Body of pancreas (tissue), 4 donors: ENCODE data around the gene LGI2. TPM values are rescaled to one million over a fixed set of nuclear protein-coding genes. Genes with fewer than 3 reads are reported as not detected.

Source experiments
- ATAC-seq: fragments of 150-250 bp; one replicate; pipeline ENCODE4 v1.9.1; 2016
- DNase-seq, 4 donors: peaks; one replicate each; pipeline ENCODE4 v3.0.0-alpha.2; 2019
- H3K27ac ChIP-seq, 4 donors: fragments of 200-600 bp; sonication (generic); 1 replicate in 3 of 4; 2 replicates in 1 of 4; pipeline versions ENCODE4 v1.5.1 to v1.6.1; 2016 to 2019; ENCODE audit warnings: mild to moderate bottlenecking in 1 of 4, mixed read lengths in 1 of 4, moderate library complexity in 1 of 4
- H3K27me3 ChIP-seq, 2 donors: fragments of 200-600 bp; sonication (generic); one replicate each; pipeline ENCODE4 v1.6.0; 2016; ENCODE audit warnings: mild to moderate bottlenecking in 1 of 2
- H3K36me3 ChIP-seq, 2 donors: fragments of 200-600 bp; sonication (generic); replicated peaks in 1 of 2; 2 replicates each; pipeline ENCODE4 v1.5.1; 2016; ENCODE audit warnings: low read depth in 2 of 2; ENCODE audit not compliant: insufficient read depth in 1 of 2
- H3K4me1 ChIP-seq: fragments of 200-600 bp; sonication (generic); one replicate; pipeline ENCODE4 v1.6.0; 2016
- H3K4me3 ChIP-seq, 2 donors: fragments of 200-600 bp; sonication (generic); 1 replicate in 1 of 2; 2 replicates in 1 of 2; pipeline ENCODE4 v1.5.1; 2016 to 2019
- H3K9me3 ChIP-seq, 3 donors: fragments of 200-600 bp; sonication (generic); 1 replicate in 2 of 3; 2 replicates in 1 of 3; pipeline ENCODE4 v1.5.1; 2016
- POLR2A ChIP-seq, 3 donors: fragments of 450-650 bp; IDR thresholded peaks; one replicate each; pipeline ENCODE4 v1.6.1; 2016; ENCODE audit warnings: antibody characterized with exemption in 3 of 3, mild to moderate bottlenecking in 2 of 3
- WGBS, 2 donors: methylation state at CpG; one replicate each; pipeline ENCODE4 v1.1.5; 2017; 5-methylcytosine and 5-hydroxymethylcytosine counted together
- intact Hi-C: fragments of 100-400 bp; cut with DNase I; formaldehyde crosslinking; loops from one replicate; pipeline ENCODE4 v1.15.1; 2023
- total RNA-seq, 2 donors: library from RNA; depleted of rRNA; stranded (reverse); fragments of >200 nt; gene quantifications; one replicate each; pipeline ENCODE4 v1.1.0, GENCODE V29; 2016
- TF ChIP-seq, protein P1 (sequence below), 7 experiments: fragments of 450-650 bp in 4 of 7; fragments of 200-600 bp in 3 of 7; sonication (generic) in 3 of 7; IDR thresholded peaks; one replicate each; pipeline ENCODE4 v1.5.1; 2016 to 2019; ENCODE audit warnings: antibody characterized with exemption in 7 of 7

The LGI2 gene
- total RNA-seq, 2 donors from 2014 or later = 0.78 to 2.0 TPM

- H3K27ac ChIP-seq = no peak overlapping the region
- H3K4me1 ChIP-seq = no peaks in the 10 kb centered on the region
- TF ChIP-seq, protein P1, sequence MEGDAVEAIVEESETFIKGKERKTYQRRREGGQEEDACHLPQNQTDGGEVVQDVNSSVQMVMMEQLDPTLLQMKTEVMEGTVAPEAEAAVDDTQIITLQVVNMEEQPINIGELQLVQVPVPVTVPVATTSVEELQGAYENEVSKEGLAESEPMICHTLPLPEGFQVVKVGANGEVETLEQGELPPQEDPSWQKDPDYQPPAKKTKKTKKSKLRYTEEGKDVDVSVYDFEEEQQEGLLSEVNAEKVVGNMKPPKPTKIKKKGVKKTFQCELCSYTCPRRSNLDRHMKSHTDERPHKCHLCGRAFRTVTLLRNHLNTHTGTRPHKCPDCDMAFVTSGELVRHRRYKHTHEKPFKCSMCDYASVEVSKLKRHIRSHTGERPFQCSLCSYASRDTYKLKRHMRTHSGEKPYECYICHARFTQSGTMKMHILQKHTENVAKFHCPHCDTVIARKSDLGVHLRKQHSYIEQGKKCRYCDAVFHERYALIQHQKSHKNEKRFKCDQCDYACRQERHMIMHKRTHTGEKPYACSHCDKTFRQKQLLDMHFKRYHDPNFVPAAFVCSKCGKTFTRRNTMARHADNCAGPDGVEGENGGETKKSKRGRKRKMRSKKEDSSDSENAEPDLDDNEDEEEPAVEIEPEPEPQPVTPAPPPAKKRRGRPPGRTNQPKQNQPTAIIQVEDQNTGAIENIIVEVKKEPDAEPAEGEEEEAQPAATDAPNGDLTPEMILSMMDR (IDR thresholded peaks at IDR 0.05) = no peak
- no peak for TF ChIP-seq POLR2A (IDR thresholded peaks at IDR 0.05)
- no peaks in the 10 kb centered on the region for H3K27me3 ChIP-seq
- ATAC-seq (no peak), DNase-seq (no peak)
- H3K4me3 ChIP-seq = no peak overlapping the region
- H3K36me3 ChIP-seq = no peaks in the 10 kb centered on the region
- 79 to 87% methylated on average over 1 of the region's 1 CpG for WGBS, 2 donors
- intact Hi-C loops = no loop called here
- no peaks in the 10 kb centered on the region for H3K9me3 ChIP-seq
These were observed 20.8 kb upstream of the LGI2 start for GRCh38 chr4:25051534-25051933.

DNA sequence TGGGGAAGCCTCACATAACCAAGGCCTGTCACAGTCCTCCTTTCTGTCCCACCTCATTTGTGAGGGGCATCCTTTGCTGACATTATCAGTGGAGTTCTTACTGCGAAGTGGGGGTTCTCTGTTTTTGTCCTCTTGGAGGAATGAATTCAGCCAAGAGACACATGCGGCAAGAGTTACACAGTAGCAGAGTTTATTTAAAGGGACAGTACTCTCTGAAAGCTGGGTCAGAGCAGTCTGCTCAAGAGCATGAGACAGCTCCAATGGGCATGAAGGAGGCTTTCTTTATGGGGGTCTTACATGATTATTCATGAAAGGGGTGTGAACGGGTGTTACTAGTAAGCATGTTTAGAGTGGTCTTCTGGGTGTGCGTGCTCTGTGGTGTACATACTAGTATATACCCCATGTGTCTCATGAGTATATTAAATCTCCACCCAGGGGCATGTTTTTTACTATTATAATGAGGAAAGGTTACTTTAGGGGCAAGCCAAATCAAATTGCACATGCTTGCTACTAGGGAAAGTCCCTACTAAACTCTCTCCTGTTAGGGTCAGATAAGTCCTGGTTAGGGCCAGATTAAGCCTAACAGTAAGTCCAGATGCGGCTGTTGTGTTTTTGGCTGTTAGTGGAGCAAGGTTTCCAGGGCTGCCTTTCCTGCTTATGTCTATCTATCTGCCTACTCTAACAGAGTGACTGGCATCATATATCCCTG lies 19.8 kb upstream of the LGI2 start:
- Histone ChIP-seq H3K27ac (no peak overlapping the region), H3K4me3 (no peak overlapping the region), H3K36me3 (no peaks in the 10 kb centered on the region), H3K27me3 (no peaks in the 10 kb centered on the region), H3K9me3 (no peaks in the 10 kb centered on the region), H3K4me1 (no peaks in the 10 kb centered on the region)
- no peak for TF ChIP-seq POLR2A (IDR thresholded peaks at IDR 0.05)
- TF ChIP-seq, protein P1 (IDR thresholded peaks at IDR 0.05) = no peak
- intact Hi-C loops = no loop called here
- WGBS, 2 donors = 84 to 88% methylated on average over 5 of the region's 5 CpGs
- DNase-seq (no peak), ATAC-seq (no peak)

DNA sequence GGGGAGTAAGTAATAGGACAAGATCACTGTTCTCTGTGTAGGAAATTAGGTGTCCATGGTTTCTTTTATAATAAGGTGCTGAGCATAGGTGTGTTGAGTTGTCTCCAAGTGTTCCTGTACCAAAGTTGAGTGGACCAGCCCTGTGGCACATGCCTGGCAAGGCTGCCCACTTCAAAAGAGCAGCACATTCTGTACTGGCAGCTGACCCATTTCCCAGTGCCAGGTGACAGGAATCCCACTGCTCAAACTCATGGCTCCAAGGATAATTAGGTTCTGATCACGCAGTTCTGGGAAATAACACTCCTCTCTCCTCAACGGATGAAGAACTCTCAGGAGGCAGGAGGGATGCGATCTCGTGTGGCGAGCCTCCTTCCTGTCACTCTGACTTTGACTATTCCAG lies 12.8 kb upstream of the LGI2 start:
- H3K9me3 ChIP-seq = no peaks in the 10 kb centered on the region
- intact Hi-C loops = no loop called here
- peaks cover 5% of the 10 kb centered on the region for H3K4me1 ChIP-seq
- no peak overlapping the region for H3K4me3 ChIP-seq
- WGBS, 2 donors = 60 to 64% methylated on average over 2 to 5 of the region's 5 CpGs
- no peak overlapping the region for H3K27ac ChIP-seq
- no peaks in the 10 kb centered on the region for H3K27me3 ChIP-seq
- DNase-seq (peak; percentile 18 to 84 (median 48)), ATAC-seq (peak; percentile 45)
- TF ChIP-seq, protein P1 (IDR thresholded peaks at IDR 0.05) = no peak
- TF ChIP-seq POLR2A (IDR thresholded peaks at IDR 0.05) = no peak
- H3K36me3 ChIP-seq = no peaks in the 10 kb centered on the region

DNA sequence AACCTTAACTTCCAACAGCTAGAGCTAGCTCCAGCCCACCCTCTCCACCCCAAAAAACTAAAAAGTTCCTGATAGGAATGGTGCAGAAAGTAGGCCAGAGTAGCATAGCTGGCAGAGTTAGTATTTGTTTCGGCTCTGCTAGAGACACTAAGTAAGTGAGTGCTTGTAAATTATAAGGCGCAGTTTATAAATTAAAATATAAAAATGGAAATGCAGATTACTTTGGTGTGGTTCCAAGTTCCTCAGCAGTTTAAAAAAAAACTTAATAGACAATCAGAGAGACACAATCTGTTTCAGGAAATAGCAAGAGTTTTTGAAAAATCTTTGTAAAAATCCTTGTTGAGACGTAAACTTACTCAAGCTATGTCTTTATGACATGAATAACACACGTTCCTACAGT lies 2.8 kb upstream of the LGI2 start:
- intact Hi-C loops = no loop called here

More for the DNA sequence above, 2.8 kb upstream of the LGI2 start:
- no peak for ATAC-seq
- no peaks in the 10 kb centered on the region for H3K36me3 ChIP-seq
- peaks cover 7% of the 10 kb centered on the region for H3K4me1 ChIP-seq
- no peak for DNase-seq
- no peaks in the 10 kb centered on the region for H3K9me3 ChIP-seq
- TF ChIP-seq, protein P1 (IDR thresholded peaks at IDR 0.05) = no peak
- no peak for TF ChIP-seq POLR2A (IDR thresholded peaks at IDR 0.05)
- H3K27me3 ChIP-seq = no peaks in the 10 kb centered on the region
- WGBS, 2 donors = 83 to 93% methylated on average over 4 of the region's 4 CpGs
- no peak overlapping the region for H3K4me3 ChIP-seq
- no peak overlapping the region for H3K27ac ChIP-seq
